ENCODE results near the gene SPEN. TPM values are rescaled to one million over a fixed set of nuclear protein-coding genes. Genes with fewer than 3 reads are reported as not detected.

SPEN gene
- total and polyA plus RNA-seq, 2 of the 4 experiments (the other 2 are of a cell fraction): 7.6 to 15.8 TPM

DNA sequence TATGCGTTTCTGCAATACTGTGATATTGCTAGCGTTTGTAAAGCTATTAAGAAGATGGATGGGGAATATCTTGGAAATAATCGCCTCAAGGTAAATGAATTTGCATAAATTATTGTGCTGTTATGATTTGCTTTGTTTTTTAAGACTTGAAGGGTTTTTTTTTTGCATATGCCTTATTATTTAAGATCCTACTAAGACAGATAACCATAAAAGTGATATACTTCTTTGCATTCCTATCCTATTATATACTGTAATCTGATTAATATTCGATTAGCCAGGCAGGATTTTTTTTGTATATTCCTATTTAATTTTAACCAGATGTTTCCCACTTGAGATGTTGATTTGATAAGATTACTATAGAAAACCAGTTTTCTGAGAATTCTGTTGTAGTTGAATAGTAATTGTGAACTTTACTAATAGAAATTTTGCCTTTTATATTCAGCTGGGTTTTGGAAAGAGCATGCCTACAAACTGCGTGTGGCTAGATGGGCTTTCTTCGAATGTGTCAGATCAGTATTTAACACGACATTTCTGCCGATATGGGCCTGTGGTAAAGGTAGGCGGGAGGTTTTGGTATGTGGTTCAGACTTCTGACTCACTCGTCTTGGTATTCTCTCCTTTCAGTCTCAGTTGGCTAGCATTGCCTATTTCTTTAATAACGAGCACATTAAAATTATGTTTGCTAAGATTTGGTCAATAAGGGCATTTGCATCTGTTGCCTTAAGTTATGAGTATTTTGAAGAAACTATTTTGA is 71.6 kb downstream of the SPEN start (continued):
- no peak for TF ChIP-seq MAZ (IDR thresholded peaks at IDR 0.05; ENCODE audit: borderline replicate concordance, low read depth, low read length)
- TF ChIP-seq SMC3 (IDR thresholded peaks at IDR 0.05; ENCODE audit: low read depth, low read length): 0 out of 2 replicates have a peak, but pooled peaks have one; percentile 4

DNA sequence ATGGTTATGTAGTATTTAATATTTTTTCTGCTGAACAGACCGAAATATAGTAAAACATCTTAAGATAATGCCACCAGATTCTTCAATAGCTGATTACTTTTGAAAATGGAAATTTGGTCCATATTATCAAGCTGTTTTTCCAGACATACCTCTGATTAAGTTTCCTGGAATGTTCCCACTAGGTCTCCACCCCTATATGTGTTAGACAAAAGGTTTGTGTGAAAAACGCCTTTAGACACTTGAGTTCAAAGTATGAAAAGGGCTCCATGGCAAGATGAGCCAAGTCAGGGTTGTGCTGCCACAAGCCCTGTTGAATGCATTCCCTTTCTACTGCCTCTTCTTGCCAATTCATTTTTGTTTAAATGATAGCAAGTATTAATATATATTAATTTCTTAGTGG is 75.7 kb downstream of the SPEN start:
- Histone ChIP-seq H3K9me1 (ENCODE audit: insufficient read depth, low read length) (peaks cover 3% of the 10 kb centered on the region), H4K91ac (ENCODE audit: insufficient read depth, low read depth, low read length) (no peak overlapping the region), H3K79me1 (ENCODE audit: low read depth in 1 of 2, low read length in 2 of 2) (peaks cover 17 to 58% of the 10 kb centered on the region in 2 experiments), H3K27ac (ENCODE audit: insufficient read depth, low read length) (no peak overlapping the region), H4K5ac (ENCODE audit: low read depth, low read length) (no peak overlapping the region), H2BK15ac (ENCODE audit: low read depth, low read length) (no peak overlapping the region), H3K4me3 (ENCODE audit: insufficient read depth, low read depth, low read length) (no peak overlapping the region), H2AFZ (replicated peaks; ENCODE audit: low read length, poor library complexity) (no peak overlapping the region), H3K4me1 (ENCODE audit: control insufficient read depth, insufficient read depth, low read length) (peaks cover 14% of the 10 kb centered on the region; the same call in 1 of the 2 replicates), H2AK5ac (ENCODE audit: low read depth, low read length) (0 out of 2 replicates have a peak overlapping the region, but pooled peaks have one; percentile 47), H2BK5ac (ENCODE audit: low read depth, low read length, poor library complexity, severe bottlenecking) (no peak overlapping the region), H3K36me3 (ENCODE audit: control insufficient read depth, insufficient read depth, low read length) (peaks cover 21% of the 10 kb centered on the region), H3K27me3 (ENCODE audit: control insufficient read depth, insufficient read depth, low read length) (no peaks in the 10 kb centered on the region), H3K14ac (replicated peaks; ENCODE audit: low read depth, low read length) (peak overlapping the region; percentile 52; the same call in 1 of the 2 replicates), H3K4me2 (ENCODE audit: low read depth, low read length) (no peak overlapping the region), H2BK120ac (ENCODE audit: low read depth, low read length) (0 out of 2 replicates have a peak overlapping the region, but pooled peaks have one; percentile 52), H3K23ac (ENCODE audit: low read depth, low read length) (no peak overlapping the region; the same call in 1 of the 2 replicates), H4K8ac (ENCODE audit: low read depth in 2 of 2, low read length in 2 of 2) (no peak overlapping the region), H3K4ac (ENCODE audit: low read depth, low read length) (no peak overlapping the region), H3K18ac (ENCODE audit: low read depth, low read length) (no peak overlapping the region), H4K20me1 (ENCODE audit: insufficient read depth, low read length) (no peaks in the 10 kb centered on the region), H3K9me3 (ENCODE audit: control insufficient read depth, insufficient read depth, low read length) (no peaks in the 10 kb centered on the region), H3K9ac (ENCODE audit: low read depth, low read length) (no peak overlapping the region), H2AK9ac (replicated peaks; ENCODE audit: low read depth, low read length, poor library complexity) (no peak overlapping the region), H2BK20ac (ENCODE audit: low read depth, low read length) (no peak overlapping the region; the same call in 1 of the 2 replicates), H3K56ac (ENCODE audit: extremely low read depth, insufficient read depth, low read length) (no peak overlapping the region)
- POLR2A ChIA-PET (ENCODE audit: unreplicated experiment): interaction anchor here (0.8 kb wide), 1 partner anchor 89 kb away, joined by 5 read pairs; no protein-coding TSS in a partner anchor
- intact Hi-C loops (cut with micrococcal nuclease) (no loop called here), dilution Hi-C loops (cut with HindIII; ENCODE audit: low sequenced_read_pairs, unreplicated experiment) (no loop called here), in situ Hi-C loops (cut with MboI; ENCODE audit: low sequenced_read_pairs) (no loop called here)
- no TSS peak for BruUV-seq (replicated peaks)
- WGBS, 2 experiments (ENCODE audit: extremely low coverage in 2 of 2, insufficient read length in 1 of 2): no CpG with 5 or more reads among the region's 2 CpGs
- CTCF ChIA-PET: interaction anchor here (0.5 to 0.9 kb wide), 3 partner anchors 16 to 107 kb away, joined by 3 read pairs; no protein-coding TSS in a partner anchor
- DNase-seq (peak; percentile 52), ATAC-seq (ENCODE audit: low read depth) (0 out of 2 replicates have a peak, but pooled peaks have one; percentile 30)
- TF ChIP-seq CHD1 (IDR thresholded peaks at IDR 0.05; ENCODE audit: low read depth, low read length) (no peak), NFE2L2 (IDR thresholded peaks at IDR 0.05; ENCODE audit: low read depth, low read length) (no peak), MXI1 (IDR thresholded peaks at IDR 0.05; ENCODE audit: borderline replicate concordance, low read depth, low read length) (no peak), RAD21 (IDR thresholded peaks at IDR 0.05; ENCODE audit: low read length) (no peak), BHLHE40 (IDR thresholded peaks at IDR 0.05; ENCODE audit: low read depth, low read length) (no peak), MAZ (IDR thresholded peaks at IDR 0.05; ENCODE audit: borderline replicate concordance, low read depth, low read length) (no peak), CEBPB (IDR thresholded peaks at IDR 0.05; ENCODE audit: low read depth, low read length) (no peak), RFX5 (IDR thresholded peaks at IDR 0.05; ENCODE audit: low read depth, low read length) (no peak), RCOR1 (IDR thresholded peaks at IDR 0.05; ENCODE audit: insufficient replicate concordance, low read length) (no peak), POLR2A (IDR thresholded peaks at IDR 0.05; ENCODE audit: low read depth, low read length) (no peak), FOS (IDR thresholded peaks at IDR 0.05; ENCODE audit: low read depth, low read length) (no peak), SMC3 (IDR thresholded peaks at IDR 0.05; ENCODE audit: low read depth, low read length) (no peak)
- TF ChIP-seq, protein P1, sequence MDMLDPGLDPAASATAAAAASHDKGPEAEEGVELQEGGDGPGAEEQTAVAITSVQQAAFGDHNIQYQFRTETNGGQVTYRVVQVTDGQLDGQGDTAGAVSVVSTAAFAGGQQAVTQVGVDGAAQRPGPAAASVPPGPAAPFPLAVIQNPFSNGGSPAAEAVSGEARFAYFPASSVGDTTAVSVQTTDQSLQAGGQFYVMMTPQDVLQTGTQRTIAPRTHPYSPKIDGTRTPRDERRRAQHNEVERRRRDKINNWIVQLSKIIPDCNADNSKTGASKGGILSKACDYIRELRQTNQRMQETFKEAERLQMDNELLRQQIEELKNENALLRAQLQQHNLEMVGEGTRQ (IDR thresholded peaks at IDR 0.05; ENCODE audit: low read depth, low read length): no peak
- TF ChIP-seq, protein P2, sequence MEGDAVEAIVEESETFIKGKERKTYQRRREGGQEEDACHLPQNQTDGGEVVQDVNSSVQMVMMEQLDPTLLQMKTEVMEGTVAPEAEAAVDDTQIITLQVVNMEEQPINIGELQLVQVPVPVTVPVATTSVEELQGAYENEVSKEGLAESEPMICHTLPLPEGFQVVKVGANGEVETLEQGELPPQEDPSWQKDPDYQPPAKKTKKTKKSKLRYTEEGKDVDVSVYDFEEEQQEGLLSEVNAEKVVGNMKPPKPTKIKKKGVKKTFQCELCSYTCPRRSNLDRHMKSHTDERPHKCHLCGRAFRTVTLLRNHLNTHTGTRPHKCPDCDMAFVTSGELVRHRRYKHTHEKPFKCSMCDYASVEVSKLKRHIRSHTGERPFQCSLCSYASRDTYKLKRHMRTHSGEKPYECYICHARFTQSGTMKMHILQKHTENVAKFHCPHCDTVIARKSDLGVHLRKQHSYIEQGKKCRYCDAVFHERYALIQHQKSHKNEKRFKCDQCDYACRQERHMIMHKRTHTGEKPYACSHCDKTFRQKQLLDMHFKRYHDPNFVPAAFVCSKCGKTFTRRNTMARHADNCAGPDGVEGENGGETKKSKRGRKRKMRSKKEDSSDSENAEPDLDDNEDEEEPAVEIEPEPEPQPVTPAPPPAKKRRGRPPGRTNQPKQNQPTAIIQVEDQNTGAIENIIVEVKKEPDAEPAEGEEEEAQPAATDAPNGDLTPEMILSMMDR (conservative IDR thresholded peaks at IDR 0.05; ENCODE audit: low read depth, low read length): no peak
